Measurements from ENCODE around the gene KCTD7. TPM values are rescaled to one million over a fixed set of nuclear protein-coding genes. Genes with fewer than 3 reads are reported as not detected.
A peak's percentile ranks its signal among the peaks of the same experiment; 100 is the strongest.

KCTD7 gene
- total and polyA plus RNA-seq, 2 of the 13 experiments (the other 11 are each of a cell fraction or from before 2014, with no cell fraction given): 7.3 to 13.5 TPM

DNA sequence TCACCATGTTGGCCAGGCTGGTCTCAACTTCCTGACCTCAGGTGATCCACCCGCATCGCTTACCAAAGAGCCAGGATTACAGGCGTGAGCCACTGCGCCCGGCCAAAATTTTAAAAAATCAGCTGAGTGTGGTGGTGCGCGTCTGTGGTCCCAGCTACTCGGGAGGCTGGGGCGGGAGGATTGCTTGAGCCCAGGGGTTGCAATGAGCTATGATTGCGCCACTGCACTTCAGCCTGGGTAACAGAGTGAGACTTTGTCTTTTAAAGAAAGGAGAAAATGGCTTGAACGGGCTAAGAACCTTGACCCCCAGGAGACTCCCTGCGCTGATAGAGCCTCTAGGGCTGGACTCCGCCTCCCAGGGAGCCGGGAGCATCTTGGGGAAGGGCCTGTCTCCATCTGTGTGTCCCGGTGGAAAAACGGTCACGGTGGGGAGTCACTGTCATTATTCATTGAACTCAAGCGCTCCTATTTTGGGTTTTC is 760 bp upstream of the KCTD7 start:
- ATAC-seq (peak; percentile 12), DNase-seq (ENCODE audit: low spot score) (peak; percentile 34), FAIRE-seq (peak; percentile 37)
- peak overlapping the region; percentile 92 for H3K4me2 ChIP-seq (ENCODE audit: low read depth, low read length)
- WGBS (ENCODE audit: low lambda C conversion rate): 0% methylated on average over 10 of the region's 18 CpGs
- intact Hi-C loops (cut with micrococcal nuclease; ENCODE audit: unreplicated experiment): loop anchor here (5.0 to 10.0 kb wide), 2 partner anchors 36 to 63 kb away; no protein-coding TSS in a partner anchor
- no peaks in the 10 kb centered on the region for H4K20me1 ChIP-seq (ENCODE audit: insufficient read depth, low read length)
- peak overlapping the region; percentile 69 to 95 (median 81) for H3K4me3 ChIP-seq (replicated peaks in 1 of 3; ENCODE audit: insufficient read depth in 1 of 3, low read depth in 2 of 3, low read length in 3 of 3)
- POLR2A ChIA-PET: interaction anchor here (0.7 to 3.5 kb wide), 8 partner anchors 14 to 115 kb away, joined by 3 to 30 read pairs (median 4); no protein-coding TSS in a partner anchor
- in situ Hi-C loops (cut with HindIII; ENCODE audit: extremely low pct_ligation_motif_present, low pct_unique_long_range_greater_than_20kb): no loop called here
- no peaks in the 10 kb centered on the region for H3K27me3 ChIP-seq (ENCODE audit: control insufficient read depth in 1 of 2, insufficient read depth in 2 of 2, low read length in 2 of 2)
- TSS peak; percentile 100 for BruUV-seq (replicated peaks)
- no peaks in the 10 kb centered on the region for H3K36me3 ChIP-seq (replicated peaks in 1 of 2; ENCODE audit: control insufficient read depth in 1 of 2, insufficient read depth in 2 of 2, low read length in 2 of 2)
- no peaks in the 10 kb centered on the region for H3K79me2 ChIP-seq (ENCODE audit: insufficient read depth, low read length)
- H2AFZ ChIP-seq (ENCODE audit: low read length): no peak overlapping the region
- peak overlapping the region; percentile 87 for H3K9ac ChIP-seq (ENCODE audit: insufficient read depth, low read depth, low read length)
- peak overlapping the region; percentile 87 for H3K27ac ChIP-seq (ENCODE audit: extremely low read length, insufficient read depth, low read length)
- H3K9me3 ChIP-seq (ENCODE audit: low read length): no peaks in the 10 kb centered on the region
- CTCF ChIA-PET (ENCODE audit: low intra/inter-chr PET ratio, low total read pairs): no interaction called here
- H3K4me1 ChIP-seq (ENCODE audit: insufficient read depth, low read length): peaks cover 49% of the 10 kb centered on the region
- 0 out of 2 replicates have a peak, but pooled peaks have one; percentile 42 for TF ChIP-seq ZNF674 (CRISPR knock-in tag; IDR thresholded peaks at IDR 0.05; ENCODE audit: low read depth)
- no peak for TF ChIP-seq FOXP1 (IDR thresholded peaks at IDR 0.05)
- TF ChIP-seq FOXP1 (CRISPR knock-in tag; IDR thresholded peaks at IDR 0.05): no peak
- no peak for TF ChIP-seq SIN3B (IDR thresholded peaks at IDR 0.05; ENCODE audit: low read length)
- TF ChIP-seq RFXANK (CRISPR knock-in tag; IDR thresholded peaks at IDR 0.05): 0 out of 2 replicates have a peak, but pooled peaks have one; percentile 12
- TF ChIP-seq, protein P1, sequence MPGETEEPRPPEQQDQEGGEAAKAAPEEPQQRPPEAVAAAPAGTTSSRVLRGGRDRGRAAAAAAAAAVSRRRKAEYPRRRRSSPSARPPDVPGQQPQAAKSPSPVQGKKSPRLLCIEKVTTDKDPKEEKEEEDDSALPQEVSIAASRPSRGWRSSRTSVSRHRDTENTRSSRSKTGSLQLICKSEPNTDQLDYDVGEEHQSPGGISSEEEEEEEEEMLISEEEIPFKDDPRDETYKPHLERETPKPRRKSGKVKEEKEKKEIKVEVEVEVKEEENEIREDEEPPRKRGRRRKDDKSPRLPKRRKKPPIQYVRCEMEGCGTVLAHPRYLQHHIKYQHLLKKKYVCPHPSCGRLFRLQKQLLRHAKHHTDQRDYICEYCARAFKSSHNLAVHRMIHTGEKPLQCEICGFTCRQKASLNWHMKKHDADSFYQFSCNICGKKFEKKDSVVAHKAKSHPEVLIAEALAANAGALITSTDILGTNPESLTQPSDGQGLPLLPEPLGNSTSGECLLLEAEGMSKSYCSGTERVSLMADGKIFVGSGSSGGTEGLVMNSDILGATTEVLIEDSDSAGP (CRISPR knock-in tag; IDR thresholded peaks at IDR 0.05; ENCODE audit: borderline replicate concordance): no peak
- TF ChIP-seq ZFP1 (CRISPR knock-in tag; IDR thresholded peaks at IDR 0.05): no peak
- TF ChIP-seq, protein P2, sequence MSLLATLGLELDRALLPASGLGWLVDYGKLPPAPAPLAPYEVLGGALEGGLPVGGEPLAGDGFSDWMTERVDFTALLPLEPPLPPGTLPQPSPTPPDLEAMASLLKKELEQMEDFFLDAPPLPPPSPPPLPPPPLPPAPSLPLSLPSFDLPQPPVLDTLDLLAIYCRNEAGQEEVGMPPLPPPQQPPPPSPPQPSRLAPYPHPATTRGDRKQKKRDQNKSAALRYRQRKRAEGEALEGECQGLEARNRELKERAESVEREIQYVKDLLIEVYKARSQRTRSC (CRISPR knock-in tag; IDR thresholded peaks at IDR 0.05; ENCODE audit: low read depth): no peak
- no peak for TF ChIP-seq ZNF20 (CRISPR knock-in tag; IDR thresholded peaks at IDR 0.05)
- TF ChIP-seq CAMTA2 (CRISPR knock-in tag; IDR thresholded peaks at IDR 0.05; ENCODE audit: borderline replicate concordance): no peak
- 0 out of 2 replicates have a peak, but pooled peaks have one; percentile 48 for TF ChIP-seq ZNF205 (CRISPR knock-in tag; IDR thresholded peaks at IDR 0.05)
- 0 out of 2 replicates have a peak, but pooled peaks have one; percentile 3 for TF ChIP-seq ZNF143 (CRISPR knock-in tag; IDR thresholded peaks at IDR 0.05)
- no peak for TF ChIP-seq ZFYVE20 (CRISPR knock-in tag; IDR thresholded peaks at IDR 0.05; ENCODE audit: borderline replicate concordance, low read depth)
- no peak for TF ChIP-seq ZNF724P (CRISPR knock-in tag; IDR thresholded peaks at IDR 0.05; ENCODE audit: borderline replicate concordance)
- TF ChIP-seq ZNF124 (CRISPR knock-in tag; IDR thresholded peaks at IDR 0.05): no peak
- TF ChIP-seq, protein P3, sequence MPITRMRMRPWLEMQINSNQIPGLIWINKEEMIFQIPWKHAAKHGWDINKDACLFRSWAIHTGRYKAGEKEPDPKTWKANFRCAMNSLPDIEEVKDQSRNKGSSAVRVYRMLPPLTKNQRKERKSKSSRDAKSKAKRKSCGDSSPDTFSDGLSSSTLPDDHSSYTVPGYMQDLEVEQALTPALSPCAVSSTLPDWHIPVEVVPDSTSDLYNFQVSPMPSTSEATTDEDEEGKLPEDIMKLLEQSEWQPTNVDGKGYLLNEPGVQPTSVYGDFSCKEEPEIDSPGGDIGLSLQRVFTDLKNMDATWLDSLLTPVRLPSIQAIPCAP (CRISPR knock-in tag; IDR thresholded peaks at IDR 0.05; ENCODE audit: low read depth): no peak
- 0 out of 2 replicates have a peak, but pooled peaks have one; percentile 40 for TF ChIP-seq ZFP36L1 (CRISPR knock-in tag; IDR thresholded peaks at IDR 0.05)
- TF ChIP-seq PAF1 (CRISPR knock-in tag; IDR thresholded peaks at IDR 0.05): no peak
- no peak for TF ChIP-seq ZBTB8A (CRISPR knock-in tag; IDR thresholded peaks at IDR 0.05; ENCODE audit: borderline replicate concordance, low read depth)
- TF ChIP-seq, protein P4, sequence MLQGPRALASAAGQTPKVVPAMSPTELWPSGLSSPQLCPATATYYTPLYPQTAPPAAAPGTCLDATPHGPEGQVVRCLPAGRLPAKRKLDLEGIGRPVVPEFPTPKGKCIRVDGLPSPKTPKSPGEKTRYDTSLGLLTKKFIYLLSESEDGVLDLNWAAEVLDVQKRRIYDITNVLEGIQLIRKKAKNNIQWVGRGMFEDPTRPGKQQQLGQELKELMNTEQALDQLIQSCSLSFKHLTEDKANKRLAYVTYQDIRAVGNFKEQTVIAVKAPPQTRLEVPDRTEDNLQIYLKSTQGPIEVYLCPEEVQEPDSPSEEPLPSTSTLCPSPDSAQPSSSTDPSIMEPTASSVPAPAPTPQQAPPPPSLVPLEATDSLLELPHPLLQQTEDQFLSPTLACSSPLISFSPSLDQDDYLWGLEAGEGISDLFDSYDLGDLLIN (CRISPR knock-in tag; IDR thresholded peaks at IDR 0.05; ENCODE audit: borderline replicate concordance): no peak
- 0 out of 2 replicates have a peak, but pooled peaks have one; percentile 17 for TF ChIP-seq RXRA (CRISPR knock-in tag; IDR thresholded peaks at IDR 0.05)
- no peak for TF ChIP-seq EZH2 (conservative IDR thresholded peaks at IDR 0.05; ENCODE audit: low read depth, low read length)
- TF ChIP-seq CEBPB (IDR thresholded peaks at IDR 0.05; ENCODE audit: borderline replicate concordance, low read depth, low read length): peak; percentile 70

Data from HepG2 (cell line).